IMR-90 (cell line): ENCODE measurements around the gene AK1. TPM values are rescaled to one million over a fixed set of nuclear protein-coding genes. Genes with fewer than 3 reads are reported as not detected.

Experiments used
- ATAC-seq: fragments of 200-7000 bp; cut with Tn5 transposase; 2 replicates; pipeline ENCODE4 v1.9.1; 2020; ENCODE audit warnings: low read depth, mild to moderate bottlenecking, moderate library complexity
- BruUV-seq: library from RNA; stranded (reverse); fragments of 400-500 nt; replicated peaks from 2 replicates; lab custom pipeline; 2021; lab: Mats Ljungman, UMichigan
- CTCF ChIA-PET: fragments of 300-600 bp; formaldehyde crosslinking; extraction: SDS; loops from one replicate; lab custom pipeline; 2021; ENCODE audit warnings: antibody characterized with exemption; lab: Yijun Ruan, JAX
- POLR2A ChIA-PET: fragments of 300-600 bp; sonication (Branson Sonifier 250); formaldehyde crosslinking; loops from one replicate; lab custom pipeline; 2022; ENCODE audit warnings: antibody characterized with exemption; ENCODE audit not compliant: unreplicated experiment; lab: Charles Lee
- DNase-seq: peaks from one replicate; pipeline ENCODE4 v3.0.0; 2013
- H2AFZ ChIP-seq: replicated peaks from 2 replicates; pipeline ENCODE3; 2013; ENCODE audit warnings: low read length, mild to moderate bottlenecking; ENCODE audit not compliant: poor library complexity
- H2AK5ac ChIP-seq: 2 replicates; pipeline ENCODE4 v1.6.1; 2013; ENCODE audit warnings: low read depth, low read length, inconsistent platforms
- H2AK9ac ChIP-seq: replicated peaks from 2 replicates; pipeline ENCODE3; 2013; ENCODE audit warnings: mild to moderate bottlenecking, low read depth, low read length, moderate library complexity; ENCODE audit not compliant: poor library complexity
- H2BK120ac ChIP-seq: 2 replicates; pipeline ENCODE4 v1.6.1; 2013; ENCODE audit warnings: low read depth, low read length, inconsistent platforms
- H2BK15ac ChIP-seq: 3 replicates; pipeline ENCODE4 v1.6.1; 2013; ENCODE audit warnings: low read depth, low read length, inconsistent platforms
- H2BK20ac ChIP-seq: 2 replicates; pipeline ENCODE4 v1.6.1; 2013; ENCODE audit warnings: low read depth, mild to moderate bottlenecking, inconsistent platforms, low read length, moderate library complexity
- H2BK5ac ChIP-seq: 2 replicates; pipeline ENCODE4 v1.6.1; 2013; ENCODE audit warnings: mild to moderate bottlenecking, low read depth, low read length, inconsistent platforms; ENCODE audit not compliant: poor library complexity, severe bottlenecking
- H3K14ac ChIP-seq: replicated peaks from 2 replicates; pipeline ENCODE4 v1.6.1; 2013; ENCODE audit warnings: low read depth, low read length, inconsistent platforms
- H3K18ac ChIP-seq: 2 replicates; pipeline ENCODE4 v1.6.1; 2013; ENCODE audit warnings: low read depth, low read length, control low read depth
- H3K23ac ChIP-seq: 2 replicates; pipeline ENCODE4 v1.6.1; 2013; ENCODE audit warnings: low read depth, low read length, inconsistent platforms
- H3K27ac ChIP-seq: 2 replicates; pipeline ENCODE4 v1.5.1; 2013; ENCODE audit warnings: mild to moderate bottlenecking, control low read depth, low read length; ENCODE audit not compliant: insufficient read depth
- H3K27me3 ChIP-seq: 2 replicates; pipeline ENCODE4 v1.6.1; 2013; ENCODE audit warnings: low read length; ENCODE audit not compliant: control insufficient read depth, insufficient read depth
- H3K36me3 ChIP-seq: 2 replicates; pipeline ENCODE4 v1.6.1; 2013; ENCODE audit warnings: low read length, mixed read lengths; ENCODE audit not compliant: control insufficient read depth, insufficient read depth
- H3K4ac ChIP-seq: 2 replicates; pipeline ENCODE4 v1.6.1; 2013; ENCODE audit warnings: low read depth, low read length, inconsistent platforms
- H3K4me1 ChIP-seq: 2 replicates; pipeline ENCODE4 v1.6.1; 2013; ENCODE audit warnings: low read length, mixed read lengths; ENCODE audit not compliant: control insufficient read depth, insufficient read depth
- H3K4me2 ChIP-seq: 2 replicates; pipeline ENCODE4 v1.6.1; 2013; ENCODE audit warnings: low read depth, mild to moderate bottlenecking, control low read depth, low read length, moderate library complexity
- H3K4me3 ChIP-seq: 2 replicates; pipeline ENCODE4 v1.5.1; 2013; ENCODE audit warnings: low read depth, mild to moderate bottlenecking, control low read depth, low read length, moderate library complexity; ENCODE audit not compliant: insufficient read depth
- H3K56ac ChIP-seq: 2 replicates; pipeline ENCODE4 v1.6.1; 2013; ENCODE audit warnings: low read length, inconsistent platforms; ENCODE audit not compliant: insufficient read depth; ENCODE audit errors: extremely low read depth
- H3K79me1 ChIP-seq, 2 experiments: 2 replicates each; pipeline ENCODE4 v1.6.1; 2013; ENCODE audit warnings: low read length in 2 of 2, inconsistent platforms in 1 of 2, low read depth in 1 of 2
- H3K9ac ChIP-seq: 2 replicates; pipeline ENCODE4 v1.6.1; 2013; ENCODE audit warnings: low read depth, low read length, control low read depth
- H3K9me1 ChIP-seq: 2 replicates; pipeline ENCODE4 v1.6.1; 2013; ENCODE audit warnings: low read length, inconsistent platforms; ENCODE audit not compliant: insufficient read depth
- H3K9me3 ChIP-seq: 2 replicates; pipeline ENCODE4 v1.6.1; 2013; ENCODE audit warnings: low read length; ENCODE audit not compliant: control insufficient read depth, insufficient read depth
- H4K20me1 ChIP-seq: 2 replicates; pipeline ENCODE4 v1.6.1; 2013; ENCODE audit warnings: low read length, inconsistent platforms; ENCODE audit not compliant: insufficient read depth
- H4K5ac ChIP-seq: 2 replicates; pipeline ENCODE4 v1.6.1; 2013; ENCODE audit warnings: mild to moderate bottlenecking, low read depth, low read length, control low read depth
- H4K8ac ChIP-seq, 2 experiments: 2 replicates each; pipeline ENCODE4 v1.6.1; 2013; ENCODE audit warnings: low read depth in 2 of 2, low read length in 2 of 2, control low read depth in 1 of 2, inconsistent platforms in 1 of 2
- H4K91ac ChIP-seq: 2 replicates; pipeline ENCODE4 v1.6.1; 2013; ENCODE audit warnings: low read depth, low read length, inconsistent platforms; ENCODE audit not compliant: insufficient read depth
- BHLHE40 ChIP-seq: fragments of 150-350 bp; IDR thresholded peaks from 2 replicates; pipeline ENCODE4 v1.6.1; 2016; ENCODE audit warnings: mild to moderate bottlenecking, low read depth, low read length
- CEBPB ChIP-seq: IDR thresholded peaks from 2 replicates; pipeline ENCODE4 v1.6.1; 2012; ENCODE audit warnings: low read depth, low read length, improper control_type of control experiment
- CHD1 ChIP-seq: IDR thresholded peaks from 2 replicates; pipeline ENCODE4 v1.6.1; 2012; ENCODE audit warnings: low read depth, low read length, improper control_type of control experiment
- CTCF ChIP-seq: conservative IDR thresholded peaks from 2 replicates; pipeline ENCODE4 v1.5.1; 2012; ENCODE audit warnings: mild to moderate bottlenecking, low read depth, low read length, improper control_type of control experiment
- FOS ChIP-seq: fragments of 150-350 bp; IDR thresholded peaks from 2 replicates; pipeline ENCODE4 v1.6.1; 2016; ENCODE audit warnings: low read depth, low read length
- MAFK ChIP-seq: IDR thresholded peaks from 2 replicates; pipeline ENCODE4 v1.6.1; 2012; ENCODE audit warnings: low read depth, low read length, improper control_type of control experiment
- MAZ ChIP-seq: IDR thresholded peaks from 2 replicates; pipeline ENCODE4 v1.6.1; 2012; ENCODE audit warnings: low read depth, mild to moderate bottlenecking, low read length, improper control_type of control experiment, moderate library complexity, borderline replicate concordance
- MXI1 ChIP-seq: IDR thresholded peaks from 2 replicates; pipeline ENCODE4 v1.6.1; 2012; ENCODE audit warnings: low read depth, mild to moderate bottlenecking, low read length, moderate library complexity, borderline replicate concordance
- NFE2L2 ChIP-seq: fragments of 150-350 bp; IDR thresholded peaks from 2 replicates; pipeline ENCODE4 v1.6.1; 2016; ENCODE audit warnings: low read depth, mild to moderate bottlenecking, low read length
- POLR2A ChIP-seq: IDR thresholded peaks from 2 replicates; pipeline ENCODE4 v1.6.1; 2012; ENCODE audit warnings: mild to moderate bottlenecking, low read depth, low read length
- RAD21 ChIP-seq: IDR thresholded peaks from 2 replicates; pipeline ENCODE4 v1.6.1; 2012; ENCODE audit warnings: low read length, improper control_type of control experiment
- RCOR1 ChIP-seq: IDR thresholded peaks from 2 replicates; pipeline ENCODE4 v1.6.1; 2012; ENCODE audit warnings: mild to moderate bottlenecking, low read length, improper control_type of control experiment; ENCODE audit not compliant: insufficient replicate concordance
- RFX5 ChIP-seq: IDR thresholded peaks from 2 replicates; pipeline ENCODE4 v1.8.0; 2012; ENCODE audit warnings: low read depth, mild to moderate bottlenecking, low read length, moderate library complexity
- SMC3 ChIP-seq: fragments of 150-350 bp; IDR thresholded peaks from 2 replicates; pipeline ENCODE4 v1.6.1; 2016; ENCODE audit warnings: low read depth, mild to moderate bottlenecking, antibody characterized with exemption, low read length, moderate library complexity
- USF2 ChIP-seq: fragments of 150-350 bp; IDR thresholded peaks from 2 replicates; pipeline ENCODE4 v1.6.1; 2017; ENCODE audit warnings: mild to moderate bottlenecking, antibody characterized with exemption, low read length, low read depth
- WGBS, 2 experiments: methylation state at CpG; one replicate each; pipeline versions ENCODE4 v1.1.5 to v1.1.7; 2013; ENCODE audit warnings: missing lambda C conversion rate in 2 of 2; ENCODE audit not compliant: insufficient read length in 1 of 2; ENCODE audit errors: extremely low coverage in 2 of 2; 5-methylcytosine and 5-hydroxymethylcytosine counted together
- dilution Hi-C: fragments of 300-500 bp; cut with HindIII; formaldehyde crosslinking; loops from one replicate; pipeline ENCODE4 v1.14.3; 2018; ENCODE audit warnings: low sequenced_read_pairs; ENCODE audit not compliant: unreplicated experiment
- in situ Hi-C: fragments of 300-500 bp; cut with MboI; formaldehyde crosslinking; loops from 3 replicates; pipeline ENCODE4 v1.14.3; 2019; ENCODE audit warnings: low sequenced_read_pairs, inconsistent platforms, mixed read lengths
- intact Hi-C: fragments of 100-400 bp; cut with micrococcal nuclease; formaldehyde crosslinking; loops from 2 replicates; pipeline ENCODE4 v1.10.0; 2022
- polyA plus RNA-seq, 3 experiments: library from polyadenylated mRNA; depleted of rRNA; stranded (reverse); fragments of >200 nt; gene quantifications; 2 replicates each; pipeline ENCODE4 v1.2.3, GENCODE V29; 2012; ENCODE audit warnings: low replicate concordance in 1 of 3
- total RNA-seq: library from RNA; depleted of rRNA; stranded (reverse); fragments of >200 nt; gene quantifications from 2 replicates; pipeline ENCODE4 v1.2.3, GENCODE V29; 2012
- TF ChIP-seq, protein P1 (sequence below): fragments of 150-350 bp; IDR thresholded peaks from 2 replicates; pipeline ENCODE4 v1.6.1; 2016; ENCODE audit warnings: low read depth, mild to moderate bottlenecking, low read length, moderate library complexity, borderline replicate concordance

The AK1 gene
- total and polyA plus RNA-seq, 2 of the 4 experiments (the other 2 are of a cell fraction): 44.8 to 119 TPM

DNA sequence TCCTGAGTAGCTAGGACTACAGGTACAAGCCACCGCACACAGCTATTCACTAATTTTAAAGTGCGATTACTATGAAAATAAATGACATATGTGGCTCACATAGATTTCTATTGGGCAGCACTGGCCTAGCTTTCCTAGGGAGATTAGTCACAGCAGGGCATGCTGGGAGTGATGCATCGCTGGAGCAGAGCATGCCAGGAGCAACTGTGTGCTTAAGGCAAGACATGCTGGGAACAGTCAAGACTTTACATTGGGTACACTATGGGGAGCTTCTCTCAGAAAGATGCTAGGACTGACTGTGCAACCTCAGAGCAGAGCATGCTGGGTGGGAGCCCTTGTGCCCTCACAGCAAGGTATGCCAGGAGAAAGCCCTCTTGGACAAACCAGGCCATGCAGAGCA lies 12.6 kb upstream of the AK1 start:
- POLR2A ChIA-PET: no interaction called here
- H3K4me1 ChIP-seq: no peaks in the 10 kb centered on the region
- DNase-seq (no peak), ATAC-seq (no peak)
- peaks cover 16% of the 10 kb centered on the region; the same call in 1 of the 2 replicates for H4K20me1 ChIP-seq
- TF ChIP-seq, protein P1, sequence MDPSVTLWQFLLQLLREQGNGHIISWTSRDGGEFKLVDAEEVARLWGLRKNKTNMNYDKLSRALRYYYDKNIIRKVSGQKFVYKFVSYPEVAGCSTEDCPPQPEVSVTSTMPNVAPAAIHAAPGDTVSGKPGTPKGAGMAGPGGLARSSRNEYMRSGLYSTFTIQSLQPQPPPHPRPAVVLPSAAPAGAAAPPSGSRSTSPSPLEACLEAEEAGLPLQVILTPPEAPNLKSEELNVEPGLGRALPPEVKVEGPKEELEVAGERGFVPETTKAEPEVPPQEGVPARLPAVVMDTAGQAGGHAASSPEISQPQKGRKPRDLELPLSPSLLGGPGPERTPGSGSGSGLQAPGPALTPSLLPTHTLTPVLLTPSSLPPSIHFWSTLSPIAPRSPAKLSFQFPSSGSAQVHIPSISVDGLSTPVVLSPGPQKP: no peak
- TF ChIP-seq CEBPB (no peak), RAD21 (no peak), POLR2A (no peak), USF2 (no peak), MAFK (no peak), FOS (no peak), MAZ (no peak), NFE2L2 (no peak), CTCF (no peak), BHLHE40 (no peak), SMC3 (no peak), MXI1 (no peak), RCOR1 (no peak), RFX5 (no peak), CHD1 (no peak)
- peaks cover 15% of the 10 kb centered on the region for H3K9me3 ChIP-seq
- no peak overlapping the region for H3K14ac ChIP-seq
- H2BK5ac ChIP-seq: no peak overlapping the region
- H3K4me3 ChIP-seq: no peak overlapping the region
- H3K18ac ChIP-seq: no peak overlapping the region
- no peaks in the 10 kb centered on the region for H3K27me3 ChIP-seq
- H2AK5ac ChIP-seq: no peak overlapping the region
- intact Hi-C loops (no loop called here), dilution Hi-C loops (no loop called here), in situ Hi-C loops (no loop called here)
- no peak overlapping the region for H2BK120ac ChIP-seq
- no peak overlapping the region for H3K23ac ChIP-seq
- no peak overlapping the region for H2BK20ac ChIP-seq
- no peak overlapping the region for H2AK9ac ChIP-seq
- H3K4me2 ChIP-seq: no peak overlapping the region
- no peak overlapping the region for H2BK15ac ChIP-seq
- H3K36me3 ChIP-seq: peaks cover 66% of the 10 kb centered on the region
- no peak overlapping the region for H3K56ac ChIP-seq
- H3K9ac ChIP-seq: no peak overlapping the region
- no peak overlapping the region for H2AFZ ChIP-seq
- no peak overlapping the region for H4K8ac ChIP-seq
- H3K27ac ChIP-seq: no peak overlapping the region
- H3K9me1 ChIP-seq: peaks cover 11% of the 10 kb centered on the region; the same call in 1 of the 2 replicates
- BruUV-seq: no TSS peak
- H4K5ac ChIP-seq: no peak overlapping the region; the same call in 1 of the 2 replicates
- H3K4ac ChIP-seq: no peak overlapping the region
- no peak overlapping the region for H4K91ac ChIP-seq
- 60% methylated on average over 1 of the region's 3 CpGs; no CpG with 5 or more reads in 1 of the 2 experiments for WGBS, 2 experiments
- H3K79me1 ChIP-seq: peaks cover 0 to 50% of the 10 kb centered on the region in 2 experiments; a peak in 3 of 4 replicates
- CTCF ChIA-PET: no interaction called here
